ENCODE measurements around the gene BRIP1.

DNA sequence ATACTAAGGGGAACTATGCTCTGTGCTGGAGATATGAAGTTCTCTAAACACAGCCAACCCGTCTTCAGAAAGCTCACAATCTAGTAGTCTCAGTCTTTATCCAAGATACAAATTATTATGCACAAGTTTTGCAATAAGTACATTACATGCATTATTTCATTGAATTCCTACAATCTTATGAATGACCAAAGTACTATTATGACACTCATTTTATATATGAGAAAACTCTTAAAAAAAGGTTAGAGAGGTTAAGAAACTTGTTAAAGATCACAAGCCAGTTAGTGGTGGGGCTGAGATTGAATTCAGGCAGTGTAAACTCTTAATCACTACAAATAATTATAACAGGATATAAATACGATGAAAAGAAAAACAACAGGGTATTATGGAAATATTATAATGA lies 4.7 kb upstream of the BRIP1 start:
- TF ChIP-seq GATA2 (IDR thresholded peaks at IDR 0.05; ENCODE audit: low read depth, low read length) (no peak), GATA3 (IDR thresholded peaks at IDR 0.05; ENCODE audit: low read depth, low read length) (no peak)
